ENCODE measurements around the gene INSC.

INSC gene

DNA sequence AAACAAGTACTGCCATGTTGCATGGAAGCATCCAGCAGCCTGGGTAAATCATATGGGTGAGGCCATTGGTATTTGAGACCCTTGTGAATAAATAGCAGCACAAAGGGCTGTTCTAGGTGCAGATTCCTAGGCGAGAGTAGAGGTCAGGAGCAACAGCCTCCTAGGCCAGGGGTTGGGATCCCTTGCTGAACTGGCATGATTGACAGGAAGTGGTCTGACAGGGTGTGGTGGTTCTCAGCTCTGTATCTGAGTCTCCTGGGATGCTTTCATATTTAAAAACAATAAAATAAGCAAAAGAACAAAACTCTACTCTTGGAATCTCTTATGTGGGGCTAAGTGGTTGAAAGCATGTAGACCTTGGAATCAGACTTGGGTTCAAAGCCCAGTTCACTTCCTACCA, 35.8 kb downstream of the INSC start:
- no peak for ATAC-seq

DNA sequence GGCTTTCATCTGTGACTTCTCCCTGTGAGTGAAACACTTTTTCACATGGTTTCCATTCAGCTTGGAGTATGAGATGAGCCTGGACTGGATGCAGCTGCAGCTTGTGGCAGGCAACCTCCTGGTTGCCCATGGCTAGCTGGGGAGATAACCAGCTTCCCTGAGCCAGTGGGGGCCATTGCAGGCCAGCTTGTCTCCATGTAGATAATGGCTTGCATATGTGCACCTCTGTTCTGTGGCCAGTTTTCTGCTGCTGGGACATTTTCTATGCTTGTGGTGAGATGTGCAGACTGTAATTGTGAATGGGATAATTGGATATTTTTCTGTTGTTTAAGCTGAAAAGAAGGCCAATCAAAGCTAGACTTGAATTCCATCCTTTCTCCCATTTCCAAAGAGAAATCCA, 38.5 kb downstream of the INSC start:
- ATAC-seq: no peak

DNA sequence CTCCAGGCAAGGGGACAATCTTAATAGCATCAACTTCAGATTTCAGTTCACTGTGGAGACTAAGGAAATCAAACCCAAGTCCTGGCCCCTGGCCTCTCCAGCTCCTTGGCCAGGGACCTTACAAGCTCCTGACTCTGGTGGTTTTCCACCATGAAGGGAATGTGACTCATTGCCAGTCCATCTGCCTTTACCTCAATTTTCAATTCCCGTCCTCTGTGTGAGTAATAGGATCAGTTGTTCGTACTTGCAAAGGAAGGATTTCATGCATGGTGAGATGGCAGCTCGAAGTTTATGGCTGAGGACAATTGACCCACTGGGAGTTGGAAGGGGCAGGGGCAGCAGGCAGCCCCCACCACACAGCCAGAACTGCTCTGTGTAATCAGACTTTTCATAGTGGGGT, 42.5 kb downstream of the INSC start:
- ATAC-seq: no peak

DNA sequence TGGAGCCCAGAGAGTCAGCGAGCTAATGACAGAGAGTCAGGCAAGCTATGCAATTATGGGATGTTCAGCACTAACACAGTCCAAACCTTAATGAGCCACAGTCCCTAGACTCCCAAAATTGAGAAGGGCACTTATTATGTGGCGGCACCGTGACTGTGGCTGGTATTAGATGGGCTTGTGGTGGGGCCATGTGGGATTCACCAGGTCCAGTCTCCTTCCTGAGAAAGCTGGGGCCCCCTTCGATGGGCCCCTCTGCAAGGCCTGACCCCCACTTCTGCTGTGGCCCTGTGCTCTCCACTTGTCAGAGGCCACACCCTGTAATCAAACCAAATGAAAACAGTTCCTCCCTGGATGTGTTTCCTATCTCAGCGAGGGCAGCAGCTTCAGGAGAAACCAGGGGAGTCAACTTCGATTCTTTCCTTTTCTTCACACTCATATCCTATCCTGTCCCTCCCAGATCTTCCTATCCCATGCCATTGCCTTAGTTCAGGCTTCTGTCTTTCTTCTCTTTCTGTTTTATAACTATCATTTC, 42.9 kb downstream of the INSC start:
- ATAC-seq: no peak

DNA sequence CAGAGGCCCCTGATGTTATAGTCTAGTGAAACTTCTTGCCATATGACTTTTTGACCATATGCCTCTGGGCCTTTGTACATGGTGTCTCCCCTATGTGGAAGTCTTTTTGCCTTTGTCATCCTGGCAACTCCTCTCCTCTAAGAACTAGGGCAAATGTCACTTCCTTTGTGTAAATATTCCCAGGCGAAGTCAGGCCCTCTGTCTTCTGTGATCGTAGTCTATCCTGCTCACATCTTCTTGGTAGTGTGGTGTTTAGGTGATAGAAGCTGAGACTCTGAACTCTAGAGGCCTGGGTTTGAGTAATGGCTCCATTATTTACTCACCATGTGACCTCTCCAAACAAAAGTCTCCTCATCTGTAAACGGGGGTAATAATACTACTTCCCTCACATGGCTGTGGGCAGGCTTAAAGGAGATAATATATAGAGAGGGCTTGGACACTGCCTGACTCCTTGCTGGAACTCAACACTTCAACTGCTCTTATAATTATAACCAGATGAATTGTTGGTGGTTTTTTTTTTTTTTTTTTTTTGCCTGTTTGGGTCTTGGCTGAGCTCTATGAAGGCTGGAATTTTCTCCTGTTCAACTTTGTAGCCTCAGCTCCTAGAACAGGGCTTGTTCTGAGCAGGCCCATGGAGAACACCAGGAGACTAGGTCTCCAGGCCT, 43.8 kb downstream of the INSC start:
- ATAC-seq: no peak

DNA sequence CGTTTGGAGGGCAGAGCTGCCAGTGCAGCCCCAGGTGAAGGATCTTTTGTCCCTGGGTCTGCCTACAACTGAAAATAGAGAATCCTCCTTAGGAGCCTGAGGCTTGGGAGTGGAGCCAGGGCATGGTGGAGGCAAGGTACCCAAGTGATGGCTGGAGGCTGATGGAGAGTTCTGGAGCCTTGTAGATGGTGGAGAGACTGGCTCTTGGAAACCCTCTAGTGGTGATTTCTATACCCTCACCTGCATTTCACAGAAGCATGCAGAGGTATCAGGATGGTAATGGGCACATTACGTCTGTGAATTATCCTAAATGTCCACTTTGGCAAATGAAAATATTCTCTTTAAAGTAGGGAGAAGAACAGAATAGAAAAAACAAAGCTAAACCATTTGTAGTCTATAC, 44.4 kb downstream of the INSC start:
- no peak for ATAC-seq

DNA sequence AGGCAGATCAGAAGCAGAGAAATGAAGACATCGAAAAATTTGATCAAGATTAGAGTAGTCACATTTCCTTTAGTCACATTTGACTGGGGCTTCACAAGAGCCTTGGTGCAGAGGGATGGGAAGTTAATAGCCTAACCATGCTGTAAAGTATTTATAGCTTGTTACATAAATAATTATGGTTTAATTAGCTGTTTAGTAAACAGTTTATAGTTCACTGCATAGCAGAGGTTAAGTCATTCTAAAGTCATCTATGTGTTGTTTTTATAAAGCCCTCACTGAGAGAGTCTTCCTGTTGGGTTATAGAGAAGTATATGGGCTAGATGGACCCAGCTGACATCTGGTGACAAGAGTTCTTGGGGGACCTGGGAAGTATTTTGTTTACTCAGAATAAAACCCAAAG, 47.1 kb downstream of the INSC start:
- no peak for ATAC-seq

DNA sequence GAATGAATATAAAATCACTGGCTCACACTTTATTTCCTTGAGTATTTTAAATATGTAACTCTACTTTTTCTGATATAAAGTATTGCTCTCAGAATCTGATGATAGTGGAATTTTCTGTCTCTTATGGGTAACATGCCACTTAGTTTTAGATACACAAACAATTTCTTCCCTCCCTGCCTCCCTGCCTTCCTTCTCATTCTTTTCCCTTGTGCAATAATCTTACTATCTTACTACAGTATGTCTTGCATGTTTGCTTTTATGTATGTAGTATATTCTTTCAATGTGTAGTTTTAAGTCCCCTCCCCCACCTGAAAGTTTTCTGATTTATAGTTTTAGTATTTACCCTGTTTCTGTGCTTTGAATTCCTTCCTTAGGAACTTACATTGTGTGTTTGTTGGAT, 48.4 kb downstream of the INSC start:
- ATAC-seq: no peak

DNA sequence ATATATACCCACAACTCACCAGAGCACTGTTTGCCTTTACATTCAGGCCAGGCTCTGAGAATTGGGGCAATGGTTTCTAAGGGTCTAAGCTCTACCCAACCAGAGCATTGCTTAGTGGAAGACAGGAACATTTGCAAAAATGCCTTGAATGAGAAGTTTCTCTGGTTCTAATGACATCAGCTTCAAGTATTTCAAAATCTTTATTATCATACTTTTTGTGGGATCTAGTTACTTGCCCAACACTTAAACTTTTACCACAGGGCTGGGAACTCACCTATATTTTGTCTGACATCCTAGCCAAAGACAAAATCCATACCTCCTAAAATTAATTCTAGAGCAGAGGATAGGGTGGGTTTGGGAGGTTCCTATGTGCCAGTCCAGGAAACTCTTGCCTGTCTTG, 51.5 kb downstream of the INSC start:
- no peak for ATAC-seq

DNA sequence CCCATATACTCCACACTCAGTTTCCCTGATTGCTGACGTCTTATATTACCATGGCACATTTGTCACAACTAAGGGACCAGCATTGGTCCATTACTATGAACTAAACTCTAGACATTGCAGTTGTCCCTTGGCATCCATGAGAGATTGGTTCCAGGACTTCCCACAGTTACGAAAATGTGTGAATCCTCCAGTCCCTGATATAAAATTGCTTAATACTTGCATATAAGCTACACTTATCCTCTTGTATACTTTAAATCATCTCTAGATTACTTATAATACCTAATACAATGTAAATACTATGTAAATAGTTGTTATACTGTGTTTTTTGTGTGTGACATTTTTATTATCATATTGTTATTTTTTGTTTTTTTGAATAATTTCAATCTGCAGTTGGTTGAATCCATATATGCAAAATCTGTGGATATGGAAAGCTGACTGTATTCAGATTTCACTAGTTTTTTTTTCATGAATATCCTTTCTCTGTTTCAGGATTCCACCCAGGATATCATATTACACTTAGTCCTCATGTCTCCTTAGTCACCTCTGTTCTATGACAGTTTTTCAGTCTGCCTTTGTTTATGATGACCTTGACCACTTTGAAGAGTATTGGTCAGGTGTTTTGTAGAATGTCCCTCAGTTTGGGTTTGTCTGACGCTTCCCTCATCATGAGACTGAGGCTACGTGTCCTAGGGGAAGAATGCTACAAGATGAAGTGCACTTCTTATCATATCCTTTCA, 55.3 kb downstream of the INSC start:
- ATAC-seq: no peak

DNA sequence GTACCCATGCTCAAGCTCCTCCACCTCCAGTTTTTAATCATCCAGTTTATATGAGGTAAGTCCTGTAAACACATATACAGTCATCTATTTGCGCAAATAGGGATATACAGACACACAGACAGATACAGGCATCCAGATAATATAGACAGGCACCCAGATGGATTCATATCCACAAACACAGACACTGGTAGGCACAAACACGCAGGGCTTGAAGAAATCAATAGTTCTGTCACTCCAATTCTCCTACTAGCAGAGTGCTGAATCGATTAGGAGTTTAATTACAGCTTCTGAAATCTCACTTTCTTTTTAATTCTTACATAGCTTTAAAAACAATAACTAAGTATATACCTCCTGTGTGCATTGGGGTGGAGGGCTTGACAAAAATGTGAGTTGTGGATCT, 56.0 kb downstream of the INSC start:
- ATAC-seq: no peak

DNA sequence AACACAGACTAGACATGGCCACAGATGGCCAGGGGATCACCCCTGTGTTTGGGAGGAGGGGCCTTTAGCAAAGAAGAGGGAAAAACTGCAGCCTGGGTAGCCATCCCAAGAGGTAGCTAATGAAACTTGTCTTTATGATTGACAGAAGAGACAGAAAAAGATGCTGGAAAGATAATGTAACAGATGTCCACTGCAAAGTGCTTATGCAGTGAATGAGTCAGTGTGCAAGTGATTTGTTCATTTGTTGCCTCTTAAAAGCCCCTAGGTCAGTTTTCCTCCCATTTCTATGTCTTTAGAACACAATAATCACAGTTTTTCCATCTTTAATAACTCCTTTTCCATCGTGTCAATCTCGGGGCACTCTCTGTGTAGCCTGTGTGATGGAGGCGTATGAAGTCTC, 57.2 kb downstream of the INSC start:
- no peak for ATAC-seq

DNA sequence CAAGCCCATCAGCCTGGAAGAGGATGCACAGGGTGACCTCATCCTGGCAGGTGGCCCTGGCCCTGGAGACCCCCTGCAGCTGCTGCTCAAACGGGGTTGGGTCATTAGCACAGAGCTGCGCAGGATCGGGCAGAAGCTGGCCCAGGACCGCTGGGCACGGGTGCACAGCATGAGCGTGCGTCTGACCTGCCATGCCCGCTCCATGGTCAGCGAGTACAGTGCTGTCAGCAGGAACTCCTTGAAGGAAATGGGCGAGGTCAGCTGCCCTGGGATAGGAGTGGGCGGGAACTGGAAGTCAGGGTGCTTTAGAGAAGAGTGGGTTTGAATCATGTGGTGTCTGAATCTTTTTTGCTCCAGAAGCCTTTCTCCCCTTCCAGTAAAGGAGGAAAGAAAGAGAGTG, 61.1 kb downstream of the INSC start:
- no peak for ATAC-seq

DNA sequence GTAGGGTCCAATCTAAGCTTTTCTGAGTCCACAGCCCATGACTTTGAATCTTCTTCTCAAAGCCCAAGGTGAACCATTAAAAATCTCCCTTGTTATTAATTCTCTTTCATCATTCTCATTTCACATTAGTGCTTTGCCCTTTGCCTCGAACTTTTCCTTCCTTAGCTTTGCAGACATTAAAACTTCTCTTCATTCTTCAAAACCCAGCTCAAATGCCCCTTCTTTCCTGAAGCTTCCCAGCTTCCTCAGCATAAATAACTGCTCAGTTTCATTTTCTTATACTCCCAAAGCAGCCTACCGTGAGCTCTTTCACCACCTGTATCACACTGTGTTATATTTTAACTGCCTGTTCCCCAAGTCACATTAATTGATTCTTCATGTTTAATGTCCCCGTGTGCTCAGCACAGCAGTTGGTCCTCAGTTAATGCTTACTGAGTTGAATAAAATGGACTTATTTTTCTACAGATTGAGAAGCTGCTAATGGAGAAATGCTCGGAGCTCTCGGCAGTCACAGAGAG, 62.0 kb downstream of the INSC start:
- ATAC-seq: no peak

DNA sequence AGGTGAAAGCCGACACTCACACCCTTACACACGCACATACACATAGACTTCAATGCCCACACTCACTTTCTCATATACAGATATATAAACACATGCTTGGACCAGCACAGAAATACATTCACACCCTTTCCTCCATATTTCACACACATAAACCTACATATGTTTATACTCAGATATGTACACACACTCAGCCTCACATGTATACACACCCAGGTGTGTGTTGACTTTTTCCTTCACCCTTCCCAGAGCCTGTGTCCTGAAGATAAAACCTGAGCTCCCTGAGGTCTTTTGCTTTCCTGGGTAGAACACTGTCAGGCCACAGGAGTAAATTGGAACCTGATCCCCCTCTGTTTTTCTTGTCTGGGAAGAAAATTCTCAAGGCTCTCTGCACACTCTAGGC, 62.8 kb downstream of the INSC start:
- ATAC-seq: no peak

DNA sequence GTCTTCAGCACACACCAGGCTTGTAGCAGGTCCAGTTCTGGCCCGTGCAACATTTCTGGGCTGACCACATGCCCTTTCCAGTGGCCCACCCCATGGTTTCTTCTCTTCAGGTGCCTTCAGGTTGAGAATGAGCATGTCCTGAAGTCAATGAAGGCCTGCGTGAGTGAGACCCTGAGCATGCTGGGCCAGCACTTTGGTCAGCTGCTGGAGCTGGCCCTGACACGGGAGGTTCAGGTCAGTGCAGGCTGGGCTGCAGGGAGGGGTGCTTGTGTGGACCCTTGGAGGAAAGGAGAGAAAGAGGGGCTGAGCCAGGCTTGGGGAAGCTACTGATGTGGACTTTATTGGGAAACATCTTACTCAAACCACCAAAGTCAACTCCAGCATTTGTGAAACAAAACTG, 63.5 kb downstream of the INSC start:
- ATAC-seq: no peak

DNA sequence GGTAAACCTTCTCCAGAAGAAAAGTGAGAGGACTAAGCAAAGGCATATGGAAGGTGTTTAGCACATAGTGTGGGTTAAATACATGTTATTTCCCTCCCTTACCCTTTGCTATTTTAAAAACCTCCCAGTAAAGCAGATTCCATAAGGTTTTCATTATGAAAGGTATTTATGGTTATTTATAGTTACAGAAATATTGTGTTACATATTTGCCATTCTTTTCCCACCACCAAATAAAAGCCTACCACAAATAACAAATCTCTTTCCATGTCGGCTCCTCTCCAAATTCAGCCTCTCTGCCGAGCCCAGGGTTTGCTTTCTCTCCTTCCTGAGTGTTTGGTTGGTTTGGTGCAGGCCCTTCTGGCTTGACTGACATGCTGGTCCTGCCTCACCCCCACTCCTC, 64.4 kb downstream of the INSC start:
- ATAC-seq: no peak

DNA sequence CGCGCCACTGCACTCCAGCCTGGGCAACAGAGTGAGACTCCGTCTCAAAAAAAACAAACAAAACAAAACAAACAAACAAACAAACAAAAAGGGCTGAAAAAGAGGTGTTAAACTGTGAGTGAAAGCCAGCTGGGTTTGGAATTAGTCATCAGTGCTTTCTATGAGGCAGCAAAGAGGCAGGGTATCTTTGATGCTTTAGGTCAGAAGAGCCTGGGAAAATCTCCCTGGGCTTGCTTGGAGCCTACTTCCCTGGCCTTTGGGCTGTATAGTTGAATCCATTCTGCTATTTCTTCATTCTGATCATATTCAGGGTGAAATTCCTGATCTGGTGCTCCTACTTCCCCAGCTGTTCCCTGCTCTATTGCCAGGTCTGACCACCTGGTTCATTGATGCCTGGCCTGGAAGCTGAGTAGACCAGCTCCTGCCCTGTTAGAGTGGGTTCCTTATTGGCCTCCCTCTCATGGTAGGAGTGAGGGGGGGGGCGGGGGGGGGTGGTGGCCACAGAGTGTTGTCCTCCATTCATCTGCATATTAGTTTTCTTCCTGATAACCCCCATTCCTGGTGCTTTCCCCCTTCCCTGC, 65.6 kb downstream of the INSC start:
- ATAC-seq: no peak

DNA sequence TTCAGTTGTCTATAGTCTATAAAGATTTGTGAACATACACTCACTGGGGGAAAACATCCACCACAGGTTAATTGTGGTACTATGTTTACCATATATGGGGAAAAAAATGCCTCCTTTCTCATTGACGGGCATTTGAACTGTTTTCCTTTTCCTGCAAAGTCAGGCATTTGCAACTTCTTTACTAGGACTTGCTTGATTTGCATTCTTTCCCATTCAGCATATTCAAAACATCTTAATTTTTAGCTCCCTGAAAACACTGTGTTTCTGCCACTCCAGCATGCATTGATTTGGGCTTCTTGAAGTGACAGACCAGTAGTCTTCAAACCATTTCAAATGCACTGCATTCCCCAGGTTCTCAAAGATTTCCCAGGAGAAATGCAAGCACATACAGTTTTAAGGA, 67.6 kb downstream of the INSC start:
- no peak for ATAC-seq

DNA sequence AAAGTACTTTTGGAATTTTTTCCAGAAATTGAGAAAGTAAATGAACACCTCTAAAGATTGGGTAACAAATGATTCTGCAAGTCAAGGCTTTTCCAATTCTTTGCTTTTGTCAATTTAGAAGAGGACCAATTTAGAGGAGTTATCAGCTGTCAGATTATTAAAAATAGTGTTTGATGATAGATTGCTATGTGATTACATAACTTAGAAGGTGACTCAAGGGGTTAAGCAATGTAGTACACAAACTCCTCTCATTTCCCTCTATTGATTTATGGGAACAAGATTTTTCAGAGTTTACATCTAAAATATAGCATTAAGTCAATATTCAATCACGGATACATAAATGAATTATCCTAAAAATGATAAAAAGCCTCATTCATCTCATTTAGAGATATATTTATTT, 70.3 kb downstream of the INSC start:
- no peak for ATAC-seq

DNA sequence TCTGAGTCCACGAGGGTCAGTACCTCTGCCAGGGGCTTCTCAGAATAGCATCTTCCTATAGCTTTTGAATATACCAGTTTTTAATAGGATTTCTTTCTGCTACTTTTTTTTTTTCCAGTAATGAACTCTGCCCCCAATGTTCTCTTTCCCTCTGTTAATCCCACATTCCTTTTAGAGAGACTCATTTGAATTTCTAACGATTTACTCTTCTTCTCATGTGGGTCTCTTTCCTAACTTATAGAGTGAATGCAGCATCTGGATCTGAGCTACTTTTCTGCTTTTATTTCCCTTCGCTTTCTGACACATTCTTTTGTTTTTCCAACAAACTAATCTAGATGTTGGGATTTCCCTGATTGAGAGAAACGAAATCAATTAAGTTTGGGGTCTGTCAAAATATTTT, 71.4 kb downstream of the INSC start:
- no peak for ATAC-seq

DNA sequence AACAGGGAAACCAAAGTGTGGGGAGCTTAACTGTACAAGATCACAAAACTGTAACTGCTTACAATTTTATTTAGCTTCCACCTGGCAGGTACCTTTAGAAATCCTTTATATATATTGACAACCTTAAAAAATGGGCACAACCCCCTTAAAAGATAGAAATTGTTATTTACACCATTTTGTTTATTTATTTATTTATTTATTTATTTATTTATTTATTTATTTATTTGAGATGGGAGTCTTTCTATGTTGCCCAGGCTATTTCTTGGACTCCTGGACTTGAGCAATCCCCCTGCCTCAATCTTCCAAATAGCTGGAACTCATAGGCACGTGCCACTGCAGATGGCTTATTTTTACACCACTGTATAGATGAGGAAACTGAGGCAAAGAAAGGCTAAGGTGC, 74.5 kb downstream of the INSC start:
- ATAC-seq: no peak

DNA sequence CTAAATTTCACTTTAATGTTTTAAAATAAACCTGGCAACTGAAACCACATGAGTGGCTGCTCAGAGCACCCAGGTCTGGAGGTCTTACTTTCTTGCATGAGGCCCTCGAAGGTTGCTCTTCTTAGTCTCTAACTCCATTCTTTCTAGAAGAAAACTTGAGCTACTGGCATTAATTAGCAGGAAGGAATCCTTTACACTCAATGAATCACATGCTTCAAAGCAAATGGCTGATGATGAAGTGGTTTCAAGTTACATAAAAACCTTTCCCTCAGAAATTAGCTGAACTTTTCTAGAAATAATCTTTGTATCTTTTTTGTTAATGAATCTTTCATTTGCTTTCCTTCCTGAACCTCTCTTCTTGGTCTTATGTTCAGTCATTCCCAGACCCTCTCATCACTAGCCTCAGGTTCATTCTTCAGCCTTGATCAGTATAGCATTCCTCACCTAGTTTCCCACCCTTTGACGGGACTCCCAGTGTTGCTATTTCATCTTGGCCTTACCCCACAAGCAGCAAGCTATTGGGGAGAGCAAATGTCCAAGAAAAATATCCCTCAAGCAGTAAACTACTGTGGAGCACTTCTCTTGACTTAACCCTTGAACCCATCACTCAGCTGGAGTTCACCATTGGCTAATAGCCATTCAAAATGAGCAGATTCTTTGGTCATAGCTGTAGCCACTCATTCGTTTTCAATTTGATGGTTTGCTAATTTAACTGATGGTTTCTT, 75.1 kb downstream of the INSC start:
- no peak for ATAC-seq

All from activated CD4-positive, CD25-positive, alpha-beta regulatory T cell treated with anti-CD3 and anti-CD28 coated beads, Interleukin-2, amount 50 U/mL, for 24 hours (primary cell).